Neuronal stem cell (in vitro differentiated cells): ENCODE results near the gene NXPH1.
"Not testable (repeated sequence)": the region's sequence is repeated elsewhere in the genome, so short reads cannot be mapped to it uniquely, and the experiment has no call there.

Experiments used
- DNase-seq: peaks from one replicate; pipeline ENCODE4 v3.0.0-alpha.2; 2013; ENCODE audit warnings: low spot score
- H2AFZ ChIP-seq: one replicate; pipeline ENCODE4 v1.6.1; 2013; ENCODE audit warnings: mild to moderate bottlenecking, low read length, inconsistent platforms
- H2AK5ac ChIP-seq: 2 replicates; pipeline ENCODE4 v1.6.1; 2013; ENCODE audit warnings: low read depth, mild to moderate bottlenecking, inconsistent platforms, low read length, moderate library complexity, mixed read lengths
- H2BK120ac ChIP-seq: 2 replicates; pipeline ENCODE4 v1.6.1; 2013; ENCODE audit warnings: low read depth, mild to moderate bottlenecking, inconsistent platforms, low read length, moderate library complexity, mixed read lengths
- H2BK12ac ChIP-seq: one replicate; pipeline ENCODE4 v1.6.1; 2013; ENCODE audit warnings: low read length, inconsistent platforms
- H2BK15ac ChIP-seq: 2 replicates; pipeline ENCODE4 v1.6.1; 2013; ENCODE audit warnings: mild to moderate bottlenecking, low read length, inconsistent platforms, mixed read lengths
- H2BK5ac ChIP-seq: one replicate; pipeline ENCODE4 v1.6.1; 2013; ENCODE audit warnings: inconsistent platforms, mild to moderate bottlenecking, low read length, moderate library complexity
- H3K14ac ChIP-seq: one replicate; pipeline ENCODE4 v1.6.1; 2013; ENCODE audit warnings: low read length, inconsistent platforms
- H3K18ac ChIP-seq: 2 replicates; pipeline ENCODE4 v1.6.1; 2013; ENCODE audit warnings: low read length, inconsistent platforms
- H3K23ac ChIP-seq: 2 replicates; pipeline ENCODE4 v1.6.1; 2013; ENCODE audit warnings: low read depth, mild to moderate bottlenecking, mixed read lengths, low read length, inconsistent platforms; ENCODE audit not compliant: poor library complexity
- H3K27ac ChIP-seq: replicated peaks from 3 replicates; pipeline ENCODE4 v1.5.1; 2013; ENCODE audit warnings: low read length, inconsistent platforms
- H3K27me3 ChIP-seq, 3 experiments: 2 replicates each; pipeline ENCODE4 v1.6.1; 2013; ENCODE audit warnings: low read length in 3 of 3, mild to moderate bottlenecking in 2 of 3, inconsistent platforms in 1 of 3, low read depth in 1 of 3, mixed read lengths in 1 of 3, moderate library complexity in 1 of 3; ENCODE audit not compliant: control insufficient read depth in 3 of 3, insufficient read depth in 3 of 3
- H3K36me3 ChIP-seq, 2 donors: replicated peaks in 1 of 2; 2 replicates each; pipeline ENCODE4 v1.6.1; 2013; ENCODE audit warnings: low read length in 2 of 2; ENCODE audit not compliant: control insufficient read depth in 2 of 2, insufficient read depth in 2 of 2
- H3K4ac ChIP-seq: 2 replicates; pipeline ENCODE4 v1.6.1; 2013; ENCODE audit warnings: inconsistent platforms, mild to moderate bottlenecking, low read length, moderate library complexity
- H3K4me1 ChIP-seq, 2 donors: 1 replicate in 1 of 2; 2 replicates in 1 of 2; pipeline ENCODE4 v1.6.1; 2013; ENCODE audit warnings: low read length in 2 of 2, low read depth in 1 of 2; ENCODE audit not compliant: control insufficient read depth in 2 of 2, insufficient read depth in 1 of 2
- H3K4me2 ChIP-seq: one replicate; pipeline ENCODE4 v1.6.1; 2013; ENCODE audit warnings: mild to moderate bottlenecking, low read length, inconsistent platforms; ENCODE audit not compliant: insufficient read depth, poor library complexity, severe bottlenecking
- H3K4me3 ChIP-seq, 2 donors: 2 replicates each; pipeline ENCODE4 v1.5.1; 2013; ENCODE audit warnings: low read length in 2 of 2, mild to moderate bottlenecking in 2 of 2, inconsistent platforms in 1 of 2, moderate library complexity in 1 of 2
- H3K79me1 ChIP-seq: one replicate; pipeline ENCODE4 v1.6.1; 2013; ENCODE audit warnings: low read depth, mild to moderate bottlenecking, inconsistent platforms, low read length, moderate library complexity
- H3K9ac ChIP-seq: one replicate; pipeline ENCODE4 v1.6.1; 2013; ENCODE audit warnings: mild to moderate bottlenecking, low read depth, low read length, inconsistent platforms; ENCODE audit not compliant: poor library complexity
- H3K9me3 ChIP-seq, 2 donors: replicated peaks in 1 of 2; 2 replicates each; pipeline versions ENCODE3 to v1.6.1; 2013; ENCODE audit warnings: low read length in 2 of 2, mild to moderate bottlenecking in 2 of 2, inconsistent platforms in 1 of 2, low read depth in 1 of 2, mixed read lengths in 1 of 2, moderate library complexity in 1 of 2; ENCODE audit not compliant: control insufficient read depth in 2 of 2, insufficient read depth in 1 of 2
- H4K8ac ChIP-seq: one replicate; pipeline ENCODE4 v1.6.1; 2013; ENCODE audit warnings: low read depth, mild to moderate bottlenecking, inconsistent platforms, low read length, moderate library complexity
- H4K91ac ChIP-seq: one replicate; pipeline ENCODE4 v1.6.1; 2013; ENCODE audit warnings: low read length, low read depth, mild to moderate bottlenecking, inconsistent platforms; ENCODE audit not compliant: poor library complexity
- WGBS, 2 donors: extraction: QIAGEN DNeasy Blood & Tissue Kit; methylation state at CpG; one replicate each; pipeline ENCODE4 v1.1.7; 2013; ENCODE audit warnings: missing lambda C conversion rate in 2 of 2, mixed read lengths in 1 of 2; ENCODE audit not compliant: insufficient read length in 2 of 2, insufficient replicate concordance in 1 of 2; ENCODE audit errors: extremely low coverage in 2 of 2; 5-methylcytosine and 5-hydroxymethylcytosine counted together

Gene NXPH1

DNA sequence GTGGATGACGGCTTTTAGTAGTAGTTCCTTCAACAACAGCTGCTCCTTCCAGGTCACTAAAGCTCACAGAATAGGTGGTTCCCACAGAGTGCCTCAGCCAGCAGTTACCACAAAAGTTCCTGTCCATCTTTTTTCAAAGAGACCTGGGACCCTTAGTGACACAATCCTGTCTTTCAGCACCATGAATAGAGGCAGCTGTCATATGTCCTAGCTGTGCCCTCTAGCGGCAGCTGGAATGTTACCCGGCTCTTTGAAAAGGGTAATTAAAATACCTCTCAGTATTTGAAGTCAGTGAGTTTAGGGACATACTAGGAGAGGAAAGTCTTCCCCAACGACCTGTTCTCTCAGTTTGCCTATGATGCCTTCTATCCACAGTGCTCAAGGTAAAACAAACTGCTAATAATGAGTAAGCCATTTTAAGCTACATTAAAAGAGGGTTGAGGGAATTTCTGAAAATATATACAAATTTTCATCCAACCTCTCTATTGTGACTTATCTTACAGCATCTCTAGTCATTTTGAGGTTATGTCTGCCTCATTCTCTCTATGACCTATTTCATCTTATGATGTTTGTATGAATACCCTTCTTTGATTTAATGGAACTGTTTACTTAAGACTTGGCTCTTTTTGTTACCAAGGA is 290.8 kb downstream of the NXPH1 start:
- Histone ChIP-seq H3K27me3 (no peaks in the 10 kb centered on the region), H2BK120ac (no peak overlapping the region), H3K27ac (no peak overlapping the region), H3K23ac (no peak overlapping the region), H3K4me3 (no peak overlapping the region), H3K36me3 (no peaks in the 10 kb centered on the region), H3K4me1 (no peaks in the 10 kb centered on the region), H2AK5ac (no peak overlapping the region), H3K4me2 (no peak overlapping the region), H3K79me1 (no peaks in the 10 kb centered on the region), H2BK15ac (no peak overlapping the region), H3K9me3 (no peaks in the 10 kb centered on the region), H2BK12ac (no peak overlapping the region), H4K8ac (no peak overlapping the region), H3K4ac (no peak overlapping the region), H2BK5ac (no peak overlapping the region), H3K9ac (no peak overlapping the region), H3K18ac (no peak overlapping the region), H2AFZ (no peak overlapping the region), H3K14ac (no peak overlapping the region), H4K91ac (no peak overlapping the region)
- peak; percentile 67 for DNase-seq
- WGBS, 2 donors, result no CpG with 5 or more reads among the region's 4 CpGs

DNA sequence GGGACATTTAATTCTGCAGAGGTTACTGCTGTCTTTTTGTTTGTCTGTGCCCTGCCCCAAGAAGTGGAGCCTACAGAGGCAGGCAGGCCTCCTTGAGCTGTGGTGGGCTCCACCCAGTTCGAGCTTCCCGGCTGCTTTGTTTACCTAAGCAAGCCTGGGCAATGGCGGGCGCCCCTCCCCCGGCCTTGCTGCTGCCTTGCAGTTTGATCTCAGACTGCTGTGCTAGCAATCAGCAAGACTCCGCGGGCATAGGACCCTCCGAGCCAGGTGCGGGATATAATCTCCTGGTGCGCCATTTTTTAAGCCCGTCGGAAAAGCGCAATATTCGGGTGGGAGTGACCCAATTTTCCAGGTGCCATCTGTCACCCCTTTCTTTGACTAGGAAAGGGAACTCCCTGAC is 298.3 kb downstream of the NXPH1 start:
- H2AK5ac ChIP-seq, H4K91ac ChIP-seq, H2BK120ac ChIP-seq, H3K9ac ChIP-seq, H3K18ac ChIP-seq, H3K23ac ChIP-seq, H3K36me3 ChIP-seq, H3K79me1 ChIP-seq, H4K8ac ChIP-seq, H3K14ac ChIP-seq, H2AFZ ChIP-seq, H3K9me3 ChIP-seq, DNase-seq, H3K4me1 ChIP-seq, H3K27ac ChIP-seq, H2BK15ac ChIP-seq, H3K4me3 ChIP-seq, H3K4me2 ChIP-seq, H3K27me3 ChIP-seq, H2BK5ac ChIP-seq, H2BK12ac ChIP-seq, H3K4ac ChIP-seq: not testable (repeated sequence)
- WGBS, 2 donors, result no CpG with 5 or more reads among the region's 14 CpGs

DNA sequence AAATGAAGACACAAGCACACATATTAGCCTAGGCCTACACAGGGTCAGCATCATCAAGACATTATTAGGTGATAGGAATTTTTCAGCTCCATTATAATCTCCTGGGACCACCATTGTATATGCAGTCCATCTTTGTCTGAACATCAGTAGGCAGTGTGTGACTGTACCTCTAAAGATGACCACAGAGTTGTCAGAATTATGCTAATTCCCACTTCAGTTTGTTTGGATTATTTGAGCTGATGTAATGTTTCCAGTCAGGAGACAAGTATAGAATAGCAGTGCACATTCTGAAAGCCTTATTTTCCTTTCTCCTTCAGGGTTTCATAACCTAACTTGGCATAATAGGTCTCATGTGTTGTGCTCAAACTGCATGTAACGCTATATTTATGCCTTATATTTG is 306.4 kb downstream of the NXPH1 start:
- no peak overlapping the region for H4K91ac ChIP-seq
- no peak overlapping the region for H3K14ac ChIP-seq
- no peak overlapping the region for H4K8ac ChIP-seq
- H3K9ac ChIP-seq, result no peak overlapping the region
- H2BK15ac ChIP-seq, result no peak overlapping the region
- H3K4ac ChIP-seq, result no peak overlapping the region
- H3K79me1 ChIP-seq, result no peaks in the 10 kb centered on the region
- no peaks in the 10 kb centered on the region for H3K36me3 ChIP-seq
- H2BK12ac ChIP-seq, result no peak overlapping the region
- no peak overlapping the region for H3K23ac ChIP-seq
- WGBS, 2 donors, result no CpG with 5 or more reads among the region's 1 CpG
- H2BK5ac ChIP-seq, result no peak overlapping the region
- no peak overlapping the region for H2AFZ ChIP-seq
- H3K9me3 ChIP-seq, result no peaks in the 10 kb centered on the region
- H3K4me2 ChIP-seq, result no peak overlapping the region
- no peak overlapping the region for H3K4me3 ChIP-seq
- DNase-seq, result no peak
- H2BK120ac ChIP-seq, result no peak overlapping the region
- H3K27ac ChIP-seq, result no peak overlapping the region
- H3K27me3 ChIP-seq, result no peaks in the 10 kb centered on the region
- no peaks in the 10 kb centered on the region for H3K4me1 ChIP-seq
- no peak overlapping the region for H2AK5ac ChIP-seq
- no peak overlapping the region for H3K18ac ChIP-seq

DNA sequence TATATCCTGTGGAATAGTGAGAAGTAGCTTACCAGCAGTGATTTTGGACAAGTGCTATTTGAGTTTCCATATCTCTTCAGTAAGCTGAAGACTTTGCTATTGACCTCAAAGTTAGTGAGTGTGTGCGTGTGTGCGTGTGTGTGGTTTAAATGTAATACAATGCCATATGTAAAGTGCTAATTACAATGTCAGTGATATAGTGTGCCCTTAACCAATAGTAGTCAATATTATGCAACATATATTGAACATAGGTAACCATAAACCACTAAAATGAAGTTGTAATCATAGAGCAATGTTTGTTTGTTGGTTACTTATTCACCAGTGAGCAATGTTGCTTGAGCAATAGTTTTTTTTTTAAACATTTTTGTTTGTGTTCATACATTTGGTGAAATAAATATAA is 309.4 kb downstream of the NXPH1 start:
- Histone ChIP-seq H2AFZ (no peak overlapping the region), H2BK5ac (no peak overlapping the region), H3K14ac (no peak overlapping the region), H4K8ac (no peak overlapping the region), H3K27ac (no peak overlapping the region), H3K79me1 (no peaks in the 10 kb centered on the region), H3K4me2 (no peak overlapping the region), H2BK12ac (no peak overlapping the region), H2AK5ac (no peak overlapping the region), H3K18ac (no peak overlapping the region), H3K27me3 (no peaks in the 10 kb centered on the region), H3K9me3 (no peaks in the 10 kb centered on the region), H2BK15ac (no peak overlapping the region), H2BK120ac (no peak overlapping the region), H4K91ac (no peak overlapping the region), H3K9ac (no peak overlapping the region), H3K4ac (no peak overlapping the region), H3K23ac (no peak overlapping the region), H3K4me3 (no peak overlapping the region), H3K4me1 (no peaks in the 10 kb centered on the region), H3K36me3 (no peaks in the 10 kb centered on the region)
- WGBS, 2 donors, result no CpG with 5 or more reads among the region's 2 CpGs
- no peak for DNase-seq
